ENCODE results near the gene WDFY4.

Gene WDFY4

DNA sequence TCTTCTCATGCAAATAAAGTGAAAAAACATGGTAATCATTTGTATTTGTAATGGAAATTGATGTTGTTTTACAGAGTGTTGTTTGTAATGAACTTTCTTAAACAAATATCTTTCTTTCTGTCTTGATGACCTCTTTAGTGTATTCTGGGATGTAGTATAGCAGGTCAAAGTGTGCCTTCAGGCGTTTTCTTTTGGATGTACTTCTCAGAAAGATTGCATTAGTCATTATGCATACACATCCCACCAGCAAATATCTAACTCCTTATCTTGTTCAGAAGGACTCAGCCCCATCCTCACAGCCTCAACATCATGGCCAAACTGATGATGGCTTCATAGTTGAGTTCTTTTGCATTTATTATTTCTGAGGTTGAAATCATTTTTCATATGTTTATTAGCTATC, 130.3 kb downstream of the WDFY4 start:
- TF ChIP-seq CTCF (conservative IDR thresholded peaks at IDR 0.05) (no peak), ZFX (IDR thresholded peaks at IDR 0.05) (no peak)
- no peak overlapping the region for H3K27ac ChIP-seq

DNA sequence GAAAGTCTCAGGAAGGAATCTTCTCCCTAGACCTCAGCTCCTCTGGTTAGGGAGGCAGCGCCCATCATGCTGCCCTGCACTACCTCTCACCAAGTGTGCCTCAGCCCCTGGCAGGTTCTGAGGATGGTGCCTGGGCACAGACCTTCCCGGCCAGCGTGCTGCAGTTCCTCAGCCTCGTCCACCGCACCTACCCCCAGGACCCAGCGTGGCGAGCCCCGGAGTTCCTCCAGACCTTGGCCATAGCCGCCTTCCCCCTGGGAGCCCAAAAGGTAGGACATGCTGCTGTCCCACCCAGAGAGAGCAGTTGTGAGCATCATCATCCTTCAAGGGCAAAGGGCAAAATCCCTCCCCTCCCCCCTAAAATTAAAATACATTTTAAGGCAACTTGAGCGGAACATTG, 132.5 kb downstream of the WDFY4 start:
- TF ChIP-seq ZFX (IDR thresholded peaks at IDR 0.05), result no peak
- no peak for TF ChIP-seq CTCF (conservative IDR thresholded peaks at IDR 0.05)
- H3K27ac ChIP-seq, result no peak overlapping the region

DNA sequence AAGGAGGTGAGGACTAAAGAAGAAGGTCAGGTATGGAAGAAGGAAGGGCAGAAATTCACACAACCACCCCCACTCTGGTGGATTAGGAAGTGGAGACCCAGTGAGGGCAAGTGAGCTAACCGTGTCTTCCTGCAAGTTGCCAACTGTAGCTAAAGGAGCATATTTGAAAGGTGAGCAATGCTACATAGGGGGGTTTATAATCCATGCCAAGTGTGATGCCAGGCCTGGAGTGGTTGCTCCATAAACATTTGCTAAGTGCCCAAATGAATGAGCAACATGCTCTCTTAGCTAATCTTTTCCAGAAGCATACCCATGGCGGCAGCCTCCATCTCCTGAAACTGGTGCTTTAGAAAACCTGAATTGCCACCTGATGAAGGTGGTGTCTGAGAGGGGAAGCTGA, 133.4 kb downstream of the WDFY4 start:
- TF ChIP-seq ZFX (IDR thresholded peaks at IDR 0.05) (no peak), CTCF (conservative IDR thresholded peaks at IDR 0.05) (no peak)
- no peak overlapping the region for H3K27ac ChIP-seq

GRCh38 chr10:48818861-48819520, 134.3 kb downstream of the WDFY4 start:
- H3K27ac ChIP-seq, result no peak overlapping the region
- no peak for TF ChIP-seq ZFX (IDR thresholded peaks at IDR 0.05)
- TF ChIP-seq CTCF (conservative IDR thresholded peaks at IDR 0.05), result no peak

DNA sequence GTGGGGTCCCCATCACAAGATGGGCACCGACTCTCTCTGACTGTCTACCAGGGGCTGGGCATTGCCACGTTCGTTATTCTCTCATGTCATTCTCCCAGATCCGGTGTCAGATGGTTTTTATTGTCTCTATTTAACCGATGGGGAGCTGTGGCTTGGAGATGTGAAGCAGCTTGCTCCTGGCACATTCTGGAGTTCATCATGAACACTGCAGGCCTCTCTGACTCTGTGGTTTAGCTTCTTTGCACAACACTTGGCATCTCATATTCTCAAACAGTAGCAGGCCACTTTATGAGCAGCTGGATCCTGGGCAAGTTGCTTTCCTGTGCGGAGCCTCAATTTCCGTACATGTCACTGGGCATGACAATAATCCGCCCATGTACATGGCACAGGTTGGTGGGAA, 135.1 kb downstream of the WDFY4 start:
- H3K27ac ChIP-seq, result no peak overlapping the region
- TF ChIP-seq ZFX (IDR thresholded peaks at IDR 0.05) (no peak), CTCF (conservative IDR thresholded peaks at IDR 0.05) (no peak)

DNA sequence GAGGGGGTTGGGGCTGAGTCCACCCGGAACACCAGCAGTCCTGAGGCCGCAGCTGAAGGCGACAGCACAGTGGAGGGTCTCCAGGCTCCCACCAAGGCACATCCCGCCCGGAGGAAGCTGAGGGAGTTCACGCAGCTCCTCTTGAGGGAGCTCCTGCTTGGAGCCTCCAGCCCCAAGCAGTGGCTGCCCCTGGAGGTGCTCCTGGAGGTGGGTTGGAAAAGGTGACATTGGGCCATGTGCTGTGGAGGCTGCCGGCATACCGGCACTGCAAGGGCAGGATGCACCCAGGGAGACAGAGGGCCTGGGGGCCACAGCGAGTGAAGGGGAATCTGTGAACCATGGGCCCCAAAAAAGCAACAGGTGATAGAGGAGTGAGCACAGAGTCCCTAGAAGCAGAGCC, 135.6 kb downstream of the WDFY4 start:
- TF ChIP-seq CTCF (conservative IDR thresholded peaks at IDR 0.05), result no peak
- no peak for TF ChIP-seq ZFX (IDR thresholded peaks at IDR 0.05)
- H3K27ac ChIP-seq, result no peak overlapping the region

- no peak overlapping the region for H3K27ac ChIP-seq
- no peak for TF ChIP-seq CTCF (conservative IDR thresholded peaks at IDR 0.05)
- TF ChIP-seq ZFX (IDR thresholded peaks at IDR 0.05), result no peak
Observed at GRCh38 chr10:48820699-48821098, 136.0 kb downstream of the WDFY4 start.

Data from C4-2B (cell line).